Neutrophil (primary cell): ENCODE measurements around the gene CACNA1C.

Source experiments
- H3K27ac ChIP-seq: fragments of 200-600 bp; sonication (generic); 2 replicates; pipeline ENCODE4 v1.5.1; 2016; ENCODE audit warnings: mild to moderate bottlenecking, moderate library complexity
- H3K27me3 ChIP-seq: fragments of 200-600 bp; sonication (generic); 2 replicates; pipeline ENCODE4 v1.6.0; 2016; ENCODE audit warnings: mild to moderate bottlenecking
- H3K36me3 ChIP-seq: fragments of 200-600 bp; sonication (generic); 2 replicates; pipeline ENCODE4 v1.5.1; 2017
- H3K4me1 ChIP-seq, 2 experiments: fragments of 200-600 bp in 1 of 2; sonication (generic) in 1 of 2; 1 replicate in 1 of 2; 2 replicates in 1 of 2; pipeline versions ENCODE4 v1.5.1 to v1.6.1; 2013 to 2016; ENCODE audit warnings: low read depth in 1 of 2, low read length in 1 of 2, mild to moderate bottlenecking in 1 of 2, moderate library complexity in 1 of 2; ENCODE audit not compliant: control insufficient read depth in 1 of 2, insufficient read depth in 1 of 2
- H3K4me3 ChIP-seq, 2 experiments: fragments of 200-600 bp in 1 of 2; sonication (generic) in 1 of 2; 1 replicate in 1 of 2; 2 replicates in 1 of 2; pipeline ENCODE4 v1.5.1; 2013 to 2016; ENCODE audit warnings: low read depth in 1 of 2, low read length in 1 of 2, mild to moderate bottlenecking in 1 of 2, moderate library complexity in 1 of 2
- H3K9me3 ChIP-seq: fragments of 200-600 bp; sonication (generic); 2 replicates; pipeline ENCODE4 v1.5.1; 2016
- CTCF ChIP-seq: fragments of 200-600 bp; sonication (generic); IDR thresholded peaks from 2 replicates; pipeline ENCODE4 v1.5.1; 2016; ENCODE audit warnings: antibody characterized with exemption

The CACNA1C gene

GRCh38 chr12:2347137-2347843, 294.5 kb downstream of the CACNA1C start:
- Histone ChIP-seq H3K9me3 (no peaks in the 10 kb centered on the region), H3K4me3 (no peak overlapping the region), H3K36me3 (no peaks in the 10 kb centered on the region), H3K4me1 (peaks cover 45 to 46% of the 10 kb centered on the region in 2 experiments), H3K27me3 (no peaks in the 10 kb centered on the region), H3K27ac (no peak overlapping the region)
- no peak for TF ChIP-seq CTCF

- no peak overlapping the region for H3K27ac ChIP-seq
- H3K9me3 ChIP-seq = no peaks in the 10 kb centered on the region
- no peaks in the 10 kb centered on the region for H3K27me3 ChIP-seq
- TF ChIP-seq CTCF = no peak
- peaks cover 38 to 39% of the 10 kb centered on the region in 2 experiments for H3K4me1 ChIP-seq
- H3K4me3 ChIP-seq = no peak overlapping the region
- H3K36me3 ChIP-seq = no peaks in the 10 kb centered on the region
Measured at GRCh38 chr12:2347844-2348481, 295.2 kb downstream of the CACNA1C start.

- Histone ChIP-seq H3K4me3 (no peak overlapping the region), H3K27me3 (no peaks in the 10 kb centered on the region)
- TF ChIP-seq CTCF = no peak
Measured at GRCh38 chr12:2348482-2348852, 295.7 kb downstream of the CACNA1C start.

GRCh38 chr12:2351161-2351560, 298.4 kb downstream of the CACNA1C start:
- Histone ChIP-seq H3K9me3 (no peaks in the 10 kb centered on the region), H3K27ac (no peak overlapping the region), H3K36me3 (no peaks in the 10 kb centered on the region), H3K4me3 (no peak overlapping the region), H3K27me3 (no peaks in the 10 kb centered on the region), H3K4me1 (peaks cover 20 to 21% of the 10 kb centered on the region in 2 experiments)
- no peak for TF ChIP-seq CTCF

More at GRCh38 chr12:2348482-2348852, 295.7 kb downstream of the CACNA1C start:
- Histone ChIP-seq H3K9me3 (no peaks in the 10 kb centered on the region), H3K36me3 (no peaks in the 10 kb centered on the region), H3K4me1 (peaks cover 33 to 34% of the 10 kb centered on the region in 2 experiments), H3K27ac (no peak overlapping the region)

GRCh38 chr12:2352203-2352602, 299.4 kb downstream of the CACNA1C start:
- Histone ChIP-seq H3K9me3 (no peaks in the 10 kb centered on the region), H3K4me3 (no peak overlapping the region), H3K27me3 (no peaks in the 10 kb centered on the region), H3K27ac (no peak overlapping the region), H3K4me1 (peaks cover 15% of the 10 kb centered on the region in 2 experiments), H3K36me3 (no peaks in the 10 kb centered on the region)
- no peak for TF ChIP-seq CTCF
